Cardiac muscle cell (in vitro differentiated cells and primary cell): Measurements from ENCODE around the gene ZCCHC2. TPM values are rescaled to one million over a fixed set of nuclear protein-coding genes. Genes with fewer than 3 reads are reported as not detected.

Experiments used
- DNase-seq, 2 donors: peaks; one replicate each; pipeline versions ENCODE4 v3.0.0 to v3.0.0-alpha.2; 2010 to 2017; ENCODE audit warnings: low read depth in 1 of 2, low spot score in 1 of 2
- H3K27ac ChIP-seq: fragments of 200-600 bp; sonication (generic); 2 replicates; pipeline ENCODE4 v1.5.1; 2016
- H3K27me3 ChIP-seq: fragments of 200-600 bp; sonication (generic); 2 replicates; pipeline ENCODE4 v1.6.0; 2016; ENCODE audit warnings: control low read depth
- H3K36me3 ChIP-seq: fragments of 200-600 bp; sonication (generic); 2 replicates; pipeline ENCODE4 v1.5.1; 2016; ENCODE audit warnings: control low read depth
- H3K4me1 ChIP-seq: fragments of 200-600 bp; sonication (generic); 2 replicates; pipeline ENCODE4 v1.8.1; 2017; ENCODE audit warnings: low read depth, mild to moderate bottlenecking, mixed run types
- H3K4me3 ChIP-seq: fragments of 200-600 bp; sonication (generic); 2 replicates; pipeline ENCODE4 v1.5.1; 2016; ENCODE audit warnings: mild to moderate bottlenecking
- H3K9me3 ChIP-seq: fragments of 200-600 bp; sonication (generic); 2 replicates; pipeline ENCODE4 v1.5.1; 2017; ENCODE audit warnings: low read depth, mild to moderate bottlenecking, control low read depth
- CTCF ChIP-seq: IDR thresholded peaks from 2 replicates; pipeline ENCODE4 v1.5.1; 2012; ENCODE audit warnings: low read depth, mild to moderate bottlenecking, low read length
- polyA plus RNA-seq: library from polyadenylated mRNA; unstranded; fragments of >200 nt; fragmentation: Nextera tagmentation; extraction: Ambion mirVana; gene quantifications from 2 replicates; pipeline ENCODE4 v1.2.1, GENCODE V29; 2016
- total RNA-seq: library from RNA; depleted of rRNA; stranded (reverse); fragments of >200 nt; gene quantifications from 2 replicates; pipeline ENCODE4 v1.2.3, GENCODE V29; 2016

ZCCHC2 gene
- total and polyA plus RNA-seq, 2 experiments from 2014 or later, result 2.1 to 25.2 TPM

GRCh38 chr18:62531078-62531477 is 8.3 kb downstream of the ZCCHC2 start:
- no peaks in the 10 kb centered on the region for H3K9me3 ChIP-seq
- TF ChIP-seq CTCF, result no peak
- no peaks in the 10 kb centered on the region for H3K36me3 ChIP-seq
- H3K27ac ChIP-seq, result no peak overlapping the region
- no peaks in the 10 kb centered on the region for H3K4me1 ChIP-seq
- no peaks in the 10 kb centered on the region for H3K27me3 ChIP-seq
- H3K4me3 ChIP-seq, result no peak overlapping the region
- no peak for DNase-seq

- no peak overlapping the region for H3K4me3 ChIP-seq
- no peaks in the 10 kb centered on the region for H3K9me3 ChIP-seq
- no peaks in the 10 kb centered on the region for H3K27me3 ChIP-seq
- DNase-seq, result no peak
- no peak overlapping the region for H3K27ac ChIP-seq
- no peaks in the 10 kb centered on the region for H3K4me1 ChIP-seq
- H3K36me3 ChIP-seq, result no peaks in the 10 kb centered on the region
- TF ChIP-seq CTCF, result no peak
Measured at GRCh38 chr18:62531931-62532330, 9.1 kb downstream of the ZCCHC2 start.

- H3K4me1 ChIP-seq, result no peaks in the 10 kb centered on the region
- H3K9me3 ChIP-seq, result no peaks in the 10 kb centered on the region
- H3K4me3 ChIP-seq, result no peak overlapping the region
- no peak overlapping the region for H3K27ac ChIP-seq
- H3K27me3 ChIP-seq, result no peaks in the 10 kb centered on the region
- DNase-seq, result no peak
- no peaks in the 10 kb centered on the region for H3K36me3 ChIP-seq
- TF ChIP-seq CTCF, result no peak
Measured at GRCh38 chr18:62536005-62536404, 13.2 kb downstream of the ZCCHC2 start.

- DNase-seq, result no peak
- Histone ChIP-seq H3K4me3 (no peak overlapping the region), H3K9me3 (no peaks in the 10 kb centered on the region), H3K36me3 (peaks cover 3% of the 10 kb centered on the region), H3K4me1 (no peaks in the 10 kb centered on the region), H3K27me3 (no peaks in the 10 kb centered on the region), H3K27ac (no peak overlapping the region)
- TF ChIP-seq CTCF, result no peak
Measured at GRCh38 chr18:62537042-62537894, 14.4 kb downstream of the ZCCHC2 start.

GRCh38 chr18:62537946-62538345 is 15.1 kb downstream of the ZCCHC2 start:
- Histone ChIP-seq H3K36me3 (peaks cover 3% of the 10 kb centered on the region), H3K27ac (no peak overlapping the region), H3K9me3 (no peaks in the 10 kb centered on the region), H3K4me3 (no peak overlapping the region), H3K27me3 (no peaks in the 10 kb centered on the region), H3K4me1 (no peaks in the 10 kb centered on the region)
- no peak for DNase-seq
- no peak for TF ChIP-seq CTCF
